ENCODE measurements around the gene EXOC7. TPM values are rescaled to one million over a fixed set of nuclear protein-coding genes. Genes with fewer than 3 reads are reported as not detected.

Gene EXOC7
- polyA plus RNA-seq, 3 donors, result 30.1 to 54.3 (median 52.2) TPM

- 81 to 91% (median 86%) methylated on average over 13 of the region's 13 CpGs for WGBS, 3 donors
- H3K27ac ChIP-seq (ENCODE audit: low read depth, low read length), result no peak overlapping the region
These were observed 68.9 kb downstream of the EXOC7 start for GRCh38 chr17:76034428-76035350.

- WGBS, 3 donors, result 94 to 98% (median 97%) methylated on average over 6 of the region's 6 CpGs
- no peak overlapping the region for H3K27ac ChIP-seq (ENCODE audit: low read depth, low read length)
These were observed 70.4 kb downstream of the EXOC7 start for GRCh38 chr17:76033139-76033538.

- WGBS, 3 donors, result 52 to 94% (median 89%) methylated on average over 5 of the region's 5 CpGs
- no peak overlapping the region for H3K27ac ChIP-seq (ENCODE audit: low read depth, low read length)
These were observed 70.8 kb downstream of the EXOC7 start for GRCh38 chr17:76032780-76033108.

GRCh38 chr17:76032073-76032779 is 71.4 kb downstream of the EXOC7 start:
- WGBS, 3 donors, result 63 to 82% (median 79%) methylated on average over 20 of the region's 20 CpGs
- H3K27ac ChIP-seq (ENCODE audit: low read depth, low read length), result no peak overlapping the region

Other genes starting within 250 kb of the EXOC7 start
- gene WBP2, start 248.5 kb downstream of the EXOC7 start, polyA plus RNA-seq, result 100 to 1,000 TPM in 2 of 3 donors, 10 to 100 TPM in 1; 85.0 to 162 (median 107) TPM
- gene TRIM47, start 225.2 kb downstream of the EXOC7 start, polyA plus RNA-seq, result 10 to 100 TPM; 12.7 to 32.6 (median 28.6) TPM
- gene TRIM65, start 206.8 kb downstream of the EXOC7 start, polyA plus RNA-seq, result 10 to 100 TPM; 11.1 to 15.3 (median 11.7) TPM
- 10 to 100 TPM; 43.1 to 74.8 (median 48.1) TPM for gene MRPL38, start 198.9 kb downstream of the EXOC7 start, polyA plus RNA-seq
- gene FBF1, start 162.7 kb downstream of the EXOC7 start, polyA plus RNA-seq, result 1 to 10 TPM; 2.5 to 5.5 (median 3.8) TPM
- gene ACOX1, start 124.6 kb downstream of the EXOC7 start, polyA plus RNA-seq, result 10 to 100 TPM; 17.7 to 61.9 (median 19.8) TPM
- 10 to 100 TPM; 25.2 to 42.6 (median 39.5) TPM for gene TEN1, start 124.5 kb downstream of the EXOC7 start, polyA plus RNA-seq
- 10 to 100 TPM in 2 of 3 donors, 1 to 10 TPM in 1; 5.4 to 13.7 (median 13.0) TPM for gene CDK3, start 102.9 kb downstream of the EXOC7 start, polyA plus RNA-seq
- gene EVPL, start 76.5 kb downstream of the EXOC7 start, polyA plus RNA-seq, result 1 to 10 TPM in 1 of 3 donors, under 1 TPM in 2; 0.34 to 1.2 (median 0.59) TPM
- 10 to 100 TPM; 44.1 to 68.6 (median 49.5) TPM for gene SRP68, start 31.3 kb downstream of the EXOC7 start, polyA plus RNA-seq
- under 1 TPM; 0.21 to 0.25 (median 0.22) TPM for gene GALR2, start 29.0 kb downstream of the EXOC7 start, polyA plus RNA-seq
- gene ZACN, start 24.6 kb downstream of the EXOC7 start, polyA plus RNA-seq, result 1 to 10 TPM; 1.3 to 3.2 (median 1.8) TPM
- under 1 TPM in 2 of 3 donors, not detected in 1; 0.13 to 0.54 TPM for gene FOXJ1, start 37.5 kb upstream of the EXOC7 start, polyA plus RNA-seq
- gene RNF157, start 136.7 kb upstream of the EXOC7 start, polyA plus RNA-seq, result 10 to 100 TPM in 2 of 3 donors, 1 to 10 TPM in 1; 5.4 to 25.2 (median 12.3) TPM
- gene UBALD2, start 161.6 kb upstream of the EXOC7 start, polyA plus RNA-seq, result 10 to 100 TPM; 14.4 to 43.7 (median 40.1) TPM
- gene QRICH2, start 204.5 kb upstream of the EXOC7 start, polyA plus RNA-seq, result 1 to 10 TPM; 1.3 to 2.2 (median 2.2) TPM

All from adipose tissue (tissue), 3 donors.